Measurements from ENCODE around the gene ESRRA. TPM values are rescaled to one million over a fixed set of nuclear protein-coding genes. Genes with fewer than 3 reads are reported as not detected.

Gene ESRRA
- total and polyA plus RNA-seq, 9 of the 15 experiments (the other 6 are each of a cell fraction or from before 2014, with no cell fraction given): 0.27 to 89.7 (median 23.7) TPM

- TF ChIP-seq MITF (IDR thresholded peaks at IDR 0.05) (no peak), HOMEZ (CRISPR knock-in tag; IDR thresholded peaks at IDR 0.05) (no peak), HNRNPH1 (optimal IDR thresholded peaks at IDR 0.05; ENCODE audit: low read depth, low read length) (no peak), CBX3 (IDR thresholded peaks at IDR 0.05; ENCODE audit: borderline replicate concordance in 1 of 2, low read length in 2 of 2) (no peak), TFAP4 (CRISPR knock-in tag; IDR thresholded peaks at IDR 0.05; ENCODE audit: borderline replicate concordance) (peak; percentile 77), MTF1 (CRISPR knock-in tag; IDR thresholded peaks at IDR 0.05; ENCODE audit: borderline replicate concordance) (no peak), ZNF311 (CRISPR knock-in tag; IDR thresholded peaks at IDR 0.05) (no peak), KDM1A (IDR thresholded peaks at IDR 0.05) (peak in 1 of 2 experiments; percentile 65; a peak in 2 of 4 replicates), ZNF12 (CRISPR knock-in tag; IDR thresholded peaks at IDR 0.05) (no peak), TOE1 (IDR thresholded peaks at IDR 0.05; ENCODE audit: borderline replicate concordance) (peak; percentile 79), TOE1 (CRISPR knock-in tag; IDR thresholded peaks at IDR 0.05; ENCODE audit: borderline replicate concordance, low read depth) (no peak), SPI1 (IDR thresholded peaks at IDR 0.05; ENCODE audit: borderline replicate concordance, low read depth, low read length) (0 out of 2 replicates have a peak, but pooled peaks have one; percentile 23), POLR2A (conservative IDR thresholded peaks at IDR 0.05) (0 out of 2 replicates have a peak, but pooled peaks have one; percentile 53), SRSF1 (IDR thresholded peaks at IDR 0.05; ENCODE audit: low read depth, low read length) (no peak), ZBTB5 (IDR thresholded peaks at IDR 0.05) (peak; percentile 59; the same call in 1 of the 2 replicates), JUNB (CRISPR knock-in tag; conservative IDR thresholded peaks at IDR 0.05) (no peak), TSHZ1 (CRISPR knock-in tag; IDR thresholded peaks at IDR 0.05) (no peak), ZBTB17 (CRISPR knock-in tag; IDR thresholded peaks at IDR 0.05) (peak; percentile 59; the same call in 1 of the 2 replicates)
Observed at GRCh38 chr11:64331569-64332371, 26.4 kb downstream of the ESRRA start (continued).
